SK-N-SH (cell line): ENCODE results near the gene ARID1B. TPM values are rescaled to one million over a fixed set of nuclear protein-coding genes. Genes with fewer than 3 reads are reported as not detected.

ENCODE experiments used
- CTCF ChIA-PET: fragments of 300-600, 350-600 bp; formaldehyde crosslinking; extraction: SDS; loops from one replicate; lab custom pipeline; 2021; lab: Yijun Ruan, JAX
- POLR2A ChIA-PET: fragments of 350-600 bp; sonication (Branson Sonifier 250); formaldehyde crosslinking; extraction: SDS; loops from one replicate; lab custom pipeline; 2020; ENCODE audit warnings: antibody characterized with exemption, inconsistent platforms; lab: Yijun Ruan, JAX
- DNase-seq: peaks from one replicate; pipeline ENCODE4 v3.0.0; 2012
- H2AFZ ChIP-seq: fragments of 200-600 bp; sonication (generic); 2 replicates; pipeline ENCODE4 v1.8.1; 2016; ENCODE audit warnings: antibody characterized with exemption, mild to moderate bottlenecking, low read depth
- H3F3A ChIP-seq: fragments of 200-600 bp; sonication (generic); replicated peaks from 2 replicates; pipeline ENCODE3; 2016; ENCODE audit warnings: antibody characterized with exemption, mild to moderate bottlenecking; ENCODE audit not compliant: insufficient read depth
- H3K27ac ChIP-seq, 2 experiments: fragments of 200-500 bp in 1 of 2; fragments of 200-600 bp in 1 of 2; sonication (Bioruptor generic) in 1 of 2; sonication (generic), shearing (Covaris generic) in 1 of 2; 2 replicates each; pipeline versions ENCODE4 v1.5.1 to v1.6.1; 2014 to 2016; ENCODE audit warnings: low read depth in 2 of 2, inconsistent platforms in 1 of 2, low read length in 1 of 2, mild to moderate bottlenecking in 1 of 2, mixed read lengths in 1 of 2
- H3K27me3 ChIP-seq: fragments of 200-600 bp; sonication (generic), shearing (Covaris generic); 2 replicates; pipeline ENCODE4 v1.6.1; 2016; ENCODE audit warnings: mixed run types; ENCODE audit not compliant: insufficient read depth
- H3K36me3 ChIP-seq, 2 experiments: fragments of 200-500 bp in 1 of 2; fragments of 200-600 bp in 1 of 2; sonication (Bioruptor generic) in 1 of 2; sonication (generic) in 1 of 2; replicated peaks in 1 of 2; 2 replicates each; pipeline versions ENCODE3 to v1.5.1; 2014 to 2016; ENCODE audit warnings: low read length in 1 of 2, mild to moderate bottlenecking in 1 of 2; ENCODE audit not compliant: insufficient read depth in 2 of 2, control insufficient read depth in 1 of 2
- H3K4me1 ChIP-seq, 2 experiments: fragments of 200-500 bp in 1 of 2; fragments of 200-600 bp in 1 of 2; sonication (Bioruptor generic) in 1 of 2; sonication (generic), shearing (Covaris generic) in 1 of 2; 2 replicates each; pipeline versions ENCODE4 v1.5.1 to v1.6.1; 2014 to 2016; ENCODE audit warnings: low read depth in 1 of 2, low read length in 1 of 2, mixed run types in 1 of 2; ENCODE audit not compliant: insufficient read depth in 2 of 2, control insufficient read depth in 1 of 2
- H3K4me2 ChIP-seq: fragments of 200-600 bp; sonication (generic), shearing (Covaris generic); 2 replicates; pipeline ENCODE4 v1.6.1; 2017; ENCODE audit warnings: mixed run types
- H3K4me3 ChIP-seq, 2 experiments: fragments of 200-500 bp in 1 of 2; fragments of 200-600 bp in 1 of 2; sonication (Bioruptor generic) in 1 of 2; sonication (generic), shearing (Covaris generic) in 1 of 2; 2 replicates each; pipeline versions ENCODE4 v1.5.1 to v1.8.1; 2014 to 2016; ENCODE audit warnings: low read depth in 2 of 2, inconsistent platforms in 1 of 2, low read length in 1 of 2, mild to moderate bottlenecking in 1 of 2, mixed read lengths in 1 of 2, moderate library complexity in 1 of 2
- H3K79me2 ChIP-seq: fragments of 200-600 bp; sonication (generic); 2 replicates; pipeline ENCODE4 v1.8.1; 2017; ENCODE audit warnings: mild to moderate bottlenecking; ENCODE audit not compliant: insufficient read depth
- H3K9ac ChIP-seq: fragments of 200-600 bp; sonication (generic); 2 replicates; pipeline ENCODE4 v1.6.1; 2017; ENCODE audit warnings: mixed run types
- H3K9me2 ChIP-seq: fragments of 200-600 bp; sonication (generic); 2 replicates; pipeline ENCODE4 v1.6.1; 2017; ENCODE audit warnings: mixed run types
- H3K9me3 ChIP-seq: fragments of 200-600 bp; sonication (generic); 2 replicates; pipeline ENCODE4 v1.6.1; 2017; ENCODE audit warnings: mixed run types, mild to moderate bottlenecking, moderate library complexity
- H4K20me1 ChIP-seq: fragments of 200-600 bp; sonication (generic); 2 replicates; pipeline ENCODE4 v1.6.1; 2017; ENCODE audit warnings: mild to moderate bottlenecking, mixed run types; ENCODE audit not compliant: insufficient read depth
- CHD2 ChIP-seq: fragments of 150-350 bp; IDR thresholded peaks from 2 replicates; pipeline ENCODE4 v1.6.1; 2018; ENCODE audit warnings: low read length; ENCODE audit not compliant: partially characterized antibody
- CTCF ChIP-seq: fragments of 200-600 bp; sonication (generic); IDR thresholded peaks from 2 replicates; pipeline ENCODE4 v1.6.1; 2017; ENCODE audit warnings: antibody characterized with exemption, mild to moderate bottlenecking, moderate library complexity
- EP300 ChIP-seq, 2 experiments: IDR thresholded peaks; 2 replicates each; pipeline versions ENCODE4 v1.4.0 to v1.6.1; 2012; ENCODE audit warnings: borderline replicate concordance in 1 of 2, low read depth in 1 of 2, low read length in 1 of 2
- EZH2phosphoT487 ChIP-seq: fragments of 200-600 bp; sonication (generic); IDR thresholded peaks from 2 replicates; pipeline ENCODE4 v1.6.1; 2017; ENCODE audit warnings: low read depth, mixed run types, mild to moderate bottlenecking, antibody characterized with exemption, moderate library complexity, borderline replicate concordance
- FOSL2 ChIP-seq: IDR thresholded peaks from 2 replicates; pipeline ENCODE4 v1.4.0; 2012; ENCODE audit warnings: low read depth, mild to moderate bottlenecking, moderate library complexity, borderline replicate concordance
- FOXM1 ChIP-seq: IDR thresholded peaks from 2 replicates; pipeline ENCODE4 v1.4.0; 2012; ENCODE audit warnings: low read depth, mild to moderate bottlenecking
- MEF2A ChIP-seq: IDR thresholded peaks from 2 replicates; pipeline ENCODE4 v1.4.0; 2012; ENCODE audit warnings: low read depth, borderline replicate concordance
- MXI1 ChIP-seq: IDR thresholded peaks from 2 replicates; pipeline ENCODE4 v1.6.1; 2012; ENCODE audit warnings: mild to moderate bottlenecking, low read depth, low read length, improper control_type of control experiment
- NRF1 ChIP-seq: IDR thresholded peaks from 2 replicates; pipeline ENCODE4 v1.6.1; 2012; ENCODE audit warnings: low read depth, mild to moderate bottlenecking, low read length
- PBX3 ChIP-seq: IDR thresholded peaks from 2 replicates; pipeline ENCODE4; 2012
- POLR2AphosphoS5 ChIP-seq: IDR thresholded peaks from 2 replicates; pipeline ENCODE4 v1.6.1; 2012; ENCODE audit warnings: low read depth, low read length
- RCOR1 ChIP-seq: fragments of 150-350 bp; IDR thresholded peaks from 2 replicates; pipeline ENCODE4 v1.6.1; 2017; ENCODE audit warnings: antibody characterized with exemption, low read length
- REST ChIP-seq: IDR thresholded peaks from 2 replicates; pipeline ENCODE4 v1.6.1; 2012; ENCODE audit warnings: mild to moderate bottlenecking, low read depth, low read length, moderate library complexity
- RFX5 ChIP-seq: IDR thresholded peaks from 2 replicates; pipeline ENCODE4 v1.6.1; 2012; ENCODE audit warnings: mild to moderate bottlenecking, improper control_type of control experiment, low read length
- SIN3A ChIP-seq: IDR thresholded peaks from 2 replicates; pipeline ENCODE4 v1.6.1; 2012; ENCODE audit warnings: low read depth, mild to moderate bottlenecking, low read length, moderate library complexity, borderline replicate concordance
- TAF1 ChIP-seq: IDR thresholded peaks from 2 replicates; pipeline ENCODE4 v1.6.1; 2012; ENCODE audit warnings: low read depth, mild to moderate bottlenecking, low read length, moderate library complexity, borderline replicate concordance
- ZBTB33 ChIP-seq: IDR thresholded peaks from 2 replicates; pipeline ENCODE4 v1.4.0; 2012; ENCODE audit warnings: low read depth, borderline replicate concordance
- WGBS: methylation state at CpG from one replicate; pipeline ENCODE4 v1.1.6; 2017; ENCODE audit warnings: low lambda C conversion rate; 5-methylcytosine and 5-hydroxymethylcytosine counted together
- polyA plus RNA-seq, 3 experiments: library from polyadenylated mRNA; depleted of rRNA; stranded (reverse); fragments of >200 nt; gene quantifications; 2 replicates each; pipeline ENCODE4 v1.2.3, GENCODE V29; 2012

Gene ARID1B
- polyA plus RNA-seq, 1 of the 3 experiments (the other 2 are of a cell fraction), result 13.6 TPM

DNA sequence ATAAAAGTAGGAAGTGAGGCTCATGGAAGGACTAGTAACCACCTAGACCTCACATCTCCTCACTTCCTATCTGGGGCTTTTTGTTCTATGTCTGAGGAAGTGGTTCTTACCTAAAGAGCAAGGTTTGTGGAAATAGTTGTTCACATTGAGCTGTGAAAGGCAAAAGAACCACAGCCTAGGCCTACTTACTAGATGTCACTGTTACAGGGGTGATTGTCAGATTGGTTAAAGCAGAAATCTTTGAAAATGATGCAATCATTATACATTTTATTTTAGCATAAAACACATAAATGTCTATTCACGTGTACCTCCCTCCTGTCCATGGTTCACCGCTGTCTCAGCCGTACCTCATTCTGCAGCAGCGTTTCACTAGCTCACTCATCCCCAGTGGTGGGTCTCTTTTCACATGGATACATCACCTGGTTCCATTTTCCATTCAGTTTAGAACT is 277.4 kb downstream of the ARID1B start:
- Histone ChIP-seq H3K79me2 (peaks cover 54% of the 10 kb centered on the region), H3K9me3 (no peaks in the 10 kb centered on the region), H3K36me3 (no peaks in the 10 kb centered on the region), H4K20me1 (no peaks in the 10 kb centered on the region; the same call in 1 of the 2 replicates), H2AFZ (no peak overlapping the region), H3K4me2 (no peak overlapping the region), H3K27ac (no peak overlapping the region), H3K4me3 (no peak overlapping the region), H3K27me3 (no peaks in the 10 kb centered on the region), H3K9me2 (no peaks in the 10 kb centered on the region), H3K4me1 (peaks cover 8 to 14% of the 10 kb centered on the region in 2 experiments; a peak in 3 of 4 replicates), H3F3A (peaks cover 11% of the 10 kb centered on the region), H3K9ac (no peak overlapping the region)
- no peak for TF ChIP-seq TAF1
- no peak for TF ChIP-seq CHD2
- TF ChIP-seq POLR2AphosphoS5, result no peak
- TF ChIP-seq MEF2A, result no peak
- TF ChIP-seq PBX3, result no peak
- TF ChIP-seq CTCF, result no peak
- no peak for TF ChIP-seq NRF1
- no peak for TF ChIP-seq MXI1
- no peak for TF ChIP-seq REST
- no peak for TF ChIP-seq RFX5
- TF ChIP-seq SIN3A, result no peak
- TF ChIP-seq FOSL2, result no peak
- TF ChIP-seq ZBTB33, result no peak
- TF ChIP-seq FOXM1, result no peak
- no peak for TF ChIP-seq EZH2phosphoT487
- no peak for TF ChIP-seq RCOR1
- TF ChIP-seq EP300 (IDR thresholded peaks at IDR 0.05; ENCODE audit: borderline replicate concordance in 1 of 2, low read depth in 1 of 2, low read length in 1 of 2), result no peak
- ChIA-PET CTCF (interaction anchor here (1.7 to 3.7 kb wide), 2 partner anchors 9 to 20 kb away, joined by 5 to 24 read pairs; no protein-coding TSS in a partner anchor), POLR2A (no interaction called here)
- 98% methylated on average over 4 of the region's 4 CpGs for WGBS
- no peak for DNase-seq
